Endothelial cell of umbilical vein (primary cell): ENCODE data around the gene HLA-DOA. TPM values are rescaled to one million over a fixed set of nuclear protein-coding genes. Genes with fewer than 3 reads are reported as not detected.

ENCODE experiments used
- BruUV-seq: library from RNA; stranded (reverse); fragments of 400-500 nt; replicated peaks from 2 replicates; lab custom pipeline; 2021; lab: Mats Ljungman, UMichigan
- CTCF ChIA-PET: fragments of 300-600, 350-600 bp; sonication (Branson Sonifier 250); formaldehyde crosslinking; loops from one replicate; lab custom pipeline; 2021; ENCODE audit warnings: antibody characterized with exemption, inconsistent platforms; lab: Charles Lee
- POLR2A ChIA-PET: fragments of 300-600, 350-600 bp; sonication (Branson Sonifier 250); formaldehyde crosslinking; loops from one replicate; lab custom pipeline; 2021; ENCODE audit warnings: antibody characterized with exemption, inconsistent platforms; lab: Charles Lee
- DNase-seq: peaks from one replicate; pipeline ENCODE4 v3.0.0-alpha.2; 2011; ENCODE audit warnings: low read depth, low spot score
- FAIRE-seq: peaks from 2 replicates; lab custom pipeline; 2011; peaks lifted over from hg19 to GRCh38; lab: Jason Lieb, UNC
- H2AFZ ChIP-seq: 2 replicates; pipeline ENCODE4 v1.6.0; 2012; ENCODE audit warnings: low read depth, low read length, control low read depth, inconsistent platforms
- H3K27ac ChIP-seq: 2 replicates; pipeline ENCODE4 v1.5.1; 2011; ENCODE audit warnings: low read depth, mild to moderate bottlenecking, control low read depth, low read length, moderate library complexity; ENCODE audit not compliant: insufficient read depth
- H3K27me3 ChIP-seq, 2 experiments: 2 replicates each; pipeline versions ENCODE4 v1.6.0 to v1.6.1; 2011; ENCODE audit warnings: low read length in 2 of 2, mixed read lengths in 1 of 2; ENCODE audit not compliant: control insufficient read depth in 2 of 2, insufficient read depth in 2 of 2
- H3K36me3 ChIP-seq, 2 experiments: 2 replicates in 1 of 2; 3 replicates in 1 of 2; pipeline ENCODE4 v1.5.1; 2011; ENCODE audit warnings: low read length in 2 of 2, mild to moderate bottlenecking in 1 of 2, moderate library complexity in 1 of 2; ENCODE audit not compliant: control insufficient read depth in 2 of 2, insufficient read depth in 2 of 2; ENCODE audit errors: extremely low read depth in 1 of 2
- H3K4me1 ChIP-seq: 3 replicates; pipeline ENCODE4 v1.5.1; 2011; ENCODE audit warnings: mild to moderate bottlenecking, low read length; ENCODE audit not compliant: control insufficient read depth, insufficient read depth; ENCODE audit errors: extremely low read depth
- H3K4me2 ChIP-seq: 2 replicates; pipeline ENCODE4 v1.6.1; 2011; ENCODE audit warnings: low read length, control low read depth, mixed read lengths; ENCODE audit not compliant: insufficient read depth
- H3K4me3 ChIP-seq, 3 experiments: fragments of 200-600 bp in 1 of 3; sonication (generic), shearing (Covaris generic) in 1 of 3; replicated peaks in 1 of 3; 2 replicates each; pipeline ENCODE4 v1.5.1; 2011 to 2016; ENCODE audit warnings: control low read depth in 3 of 3, low read length in 3 of 3, mild to moderate bottlenecking in 2 of 3, inconsistent platforms in 1 of 3, low read depth in 1 of 3, moderate library complexity in 1 of 3; ENCODE audit not compliant: insufficient read depth in 1 of 3
- H3K79me2 ChIP-seq: 2 replicates; pipeline ENCODE4 v1.6.0; 2012; ENCODE audit warnings: low read length, inconsistent platforms; ENCODE audit not compliant: control insufficient read depth, insufficient read depth
- H3K9ac ChIP-seq: replicated peaks from 2 replicates; pipeline ENCODE3; 2011; ENCODE audit warnings: low read length, control low read depth; ENCODE audit not compliant: insufficient read depth; ENCODE audit errors: extremely low read depth
- H3K9me1 ChIP-seq: replicated peaks from 3 replicates; pipeline ENCODE4 v1.6.0; 2011; ENCODE audit warnings: mild to moderate bottlenecking, low read length; ENCODE audit not compliant: control insufficient read depth, insufficient read depth; ENCODE audit errors: extremely low read depth
- H3K9me3 ChIP-seq: replicated peaks from 2 replicates; pipeline ENCODE4 v1.5.1; 2012; ENCODE audit warnings: low read length, inconsistent platforms; ENCODE audit not compliant: control insufficient read depth, insufficient read depth
- H4K20me1 ChIP-seq: replicated peaks from 2 replicates; pipeline ENCODE3; 2011; ENCODE audit warnings: mild to moderate bottlenecking, low read length; ENCODE audit not compliant: control insufficient read depth, insufficient read depth; ENCODE audit errors: extremely low read depth
- FOS ChIP-seq: IDR thresholded peaks from 2 replicates; pipeline ENCODE4 v1.6.1; 2011; ENCODE audit warnings: mild to moderate bottlenecking, low read length, moderate library complexity, borderline replicate concordance; ENCODE audit not compliant: insufficient read depth
- GATA2 ChIP-seq: IDR thresholded peaks from 2 replicates; pipeline ENCODE4 v1.7.0; 2011; ENCODE audit warnings: low read depth, mild to moderate bottlenecking, moderate library complexity, mixed read lengths, low read length; ENCODE audit not compliant: insufficient read length, insufficient read depth
- JUN ChIP-seq: IDR thresholded peaks from 2 replicates; pipeline ENCODE4 v1.6.1; 2011; ENCODE audit warnings: borderline replicate concordance, low read depth; ENCODE audit not compliant: insufficient read length, insufficient read depth
- MAX ChIP-seq: IDR thresholded peaks from 2 replicates; pipeline ENCODE4 v1.6.1; 2011; ENCODE audit not compliant: insufficient read depth, insufficient read length
- MYC ChIP-seq: IDR thresholded peaks from one replicate; pipeline ENCODE4 v1.6.1; 2011; ENCODE audit warnings: mild to moderate bottlenecking, low read depth, low read length
- POLR2A ChIP-seq: IDR thresholded peaks from 2 replicates; pipeline ENCODE4 v1.6.1; 2012; ENCODE audit warnings: low read depth, mild to moderate bottlenecking, control low read depth, low read length
- POLR2AphosphoS5 ChIP-seq: IDR thresholded peaks from 2 replicates; pipeline ENCODE4 v1.6.1; 2012; ENCODE audit warnings: low read depth, mild to moderate bottlenecking, control low read depth, low read length, moderate library complexity; ENCODE audit not compliant: insufficient read depth
- dilution Hi-C: fragments of 300-500 bp; cut with MboI; formaldehyde crosslinking; loops from one replicate; pipeline ENCODE4 v1.15.0; 2019; ENCODE audit warnings: low sequenced_read_pairs; ENCODE audit not compliant: extremely low pct_ligation_motif_present
- intact Hi-C: fragments of 100-400 bp; cut with micrococcal nuclease; formaldehyde crosslinking; loops from one replicate; pipeline ENCODE4 v1.10.0; 2022
- polyA plus RNA-seq, 4 experiments: library from polyadenylated mRNA; depleted of rRNA in 3 of 4; stranded (reverse) in 3 of 4; unstranded in 1 of 4; fragments of >200 nt; gene quantifications; 2 replicates each; pipeline versions ENCODE4 v1.2.1 to v1.2.3, GENCODE V29; 2011 to 2012; ENCODE audit warnings: missing spikeins in 1 of 4
- total RNA-seq: library from RNA; stranded (reverse); gene quantifications from 2 replicates; pipeline ENCODE4 v1.2.3, GENCODE V29; 2021
- TF ChIP-seq, protein P1 (sequence below), 2 donors: IDR thresholded peaks; 1 replicate in 1 of 2; 2 replicates in 1 of 2; pipeline ENCODE4 v1.5.1; 2011; ENCODE audit warnings: low read length in 2 of 2, mild to moderate bottlenecking in 2 of 2, moderate library complexity in 2 of 2, control low read depth in 1 of 2, inconsistent platforms in 1 of 2, low read depth in 1 of 2; ENCODE audit not compliant: insufficient read depth in 1 of 2; ENCODE audit errors: extremely low read depth in 1 of 2

The HLA-DOA gene
- total and polyA plus RNA-seq, 2 donors (not counting 3 experiments of a cell fraction or from before 2014, with no cell fraction given) = not detected

DNA sequence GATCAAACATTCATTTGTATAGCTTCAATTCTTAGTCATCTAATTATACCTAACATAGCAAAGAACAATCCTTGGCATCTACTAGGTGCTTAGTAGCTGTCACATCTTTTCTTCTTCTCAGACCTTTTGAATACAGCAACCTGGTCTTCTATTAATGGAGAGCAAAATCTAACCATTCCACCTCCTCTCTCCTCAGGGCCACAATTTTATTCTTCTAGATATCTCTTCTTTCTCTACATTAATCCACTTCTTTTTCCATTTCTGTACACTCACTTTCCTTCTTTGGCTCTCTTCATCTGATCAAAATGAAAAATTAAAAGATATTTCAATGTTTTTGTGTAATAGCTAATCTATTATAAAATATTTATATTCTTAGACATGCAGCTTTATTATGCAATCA is 9.0 kb upstream of the HLA-DOA start:
- peaks cover 9 to 33% of the 10 kb centered on the region in 2 experiments for H3K27me3 ChIP-seq
- no peaks in the 10 kb centered on the region for H3K9me1 ChIP-seq
- BruUV-seq = no TSS peak
- H4K20me1 ChIP-seq = no peaks in the 10 kb centered on the region
- H3K4me1 ChIP-seq = peaks cover 8% of the 10 kb centered on the region
- H2AFZ ChIP-seq = no peak overlapping the region
- no peak overlapping the region for H3K4me3 ChIP-seq
- intact Hi-C loops (no loop called here), dilution Hi-C loops (no loop called here)
- H3K27ac ChIP-seq = no peak overlapping the region
- no peak overlapping the region for H3K9ac ChIP-seq
- H3K9me3 ChIP-seq = no peaks in the 10 kb centered on the region
- no peaks in the 10 kb centered on the region for H3K79me2 ChIP-seq
- TF ChIP-seq POLR2AphosphoS5 (no peak), FOS (no peak), GATA2 (no peak), MAX (no peak), POLR2A (no peak), MYC (no peak), JUN (no peak)
- TF ChIP-seq, protein P1, sequence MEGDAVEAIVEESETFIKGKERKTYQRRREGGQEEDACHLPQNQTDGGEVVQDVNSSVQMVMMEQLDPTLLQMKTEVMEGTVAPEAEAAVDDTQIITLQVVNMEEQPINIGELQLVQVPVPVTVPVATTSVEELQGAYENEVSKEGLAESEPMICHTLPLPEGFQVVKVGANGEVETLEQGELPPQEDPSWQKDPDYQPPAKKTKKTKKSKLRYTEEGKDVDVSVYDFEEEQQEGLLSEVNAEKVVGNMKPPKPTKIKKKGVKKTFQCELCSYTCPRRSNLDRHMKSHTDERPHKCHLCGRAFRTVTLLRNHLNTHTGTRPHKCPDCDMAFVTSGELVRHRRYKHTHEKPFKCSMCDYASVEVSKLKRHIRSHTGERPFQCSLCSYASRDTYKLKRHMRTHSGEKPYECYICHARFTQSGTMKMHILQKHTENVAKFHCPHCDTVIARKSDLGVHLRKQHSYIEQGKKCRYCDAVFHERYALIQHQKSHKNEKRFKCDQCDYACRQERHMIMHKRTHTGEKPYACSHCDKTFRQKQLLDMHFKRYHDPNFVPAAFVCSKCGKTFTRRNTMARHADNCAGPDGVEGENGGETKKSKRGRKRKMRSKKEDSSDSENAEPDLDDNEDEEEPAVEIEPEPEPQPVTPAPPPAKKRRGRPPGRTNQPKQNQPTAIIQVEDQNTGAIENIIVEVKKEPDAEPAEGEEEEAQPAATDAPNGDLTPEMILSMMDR (IDR thresholded peaks at IDR 0.05; ENCODE audit: extremely low read depth in 1 of 2, insufficient read depth in 1 of 2, low read depth in 1 of 2, low read length in 2 of 2) = no peak
- CTCF ChIA-PET = interaction anchor here (0.6 to 6.7 kb wide), 10 partner anchors 57 to 230 kb away, joined by 3 to 88 read pairs (median 3); partner anchors contain the start of gene HLA-DPB1
- no peak for FAIRE-seq
- DNase-seq = no peak
- POLR2A ChIA-PET = interaction anchor here (1.5 kb wide), 1 partner anchor 63 kb away, joined by 3 read pairs; no protein-coding TSS in a partner anchor
- peak overlapping the region; percentile 88 for H3K4me2 ChIP-seq
- no peaks in the 10 kb centered on the region for H3K36me3 ChIP-seq
